Neural cell (in vitro differentiated cells): ENCODE measurements around the gene RHO. TPM values are rescaled to one million over a fixed set of nuclear protein-coding genes. Genes with fewer than 3 reads are reported as not detected.

Experiments used
- H2AFZ ChIP-seq: fragments of 200-600, 300-800 bp; sonication (generic), shearing (Covaris generic); 2 replicates; pipeline ENCODE4 v1.6.0; 2014; ENCODE audit warnings: low read depth, mild to moderate bottlenecking, antibody characterized with exemption, low read length, moderate library complexity
- H3F3A ChIP-seq: fragments of 200-600 bp; shearing (Covaris generic); 2 replicates; pipeline ENCODE4 v1.6.1; 2016; ENCODE audit warnings: mild to moderate bottlenecking, moderate library complexity, mixed read lengths, antibody characterized with exemption, low read length; ENCODE audit not compliant: insufficient read depth, poor library complexity, severe bottlenecking
- H3K27ac ChIP-seq: fragments of 200-600, 300-800 bp; sonication (generic), shearing (Covaris generic); 2 replicates; pipeline ENCODE4 v1.5.1; 2014; ENCODE audit warnings: mild to moderate bottlenecking, low read length, moderate library complexity
- H3K27me3 ChIP-seq: fragments of 300-800, 200-600 bp; sonication (generic), shearing (Covaris generic); 2 replicates; pipeline ENCODE4 v1.6.0; 2014; ENCODE audit warnings: mild to moderate bottlenecking, low read depth, low read length, moderate library complexity; ENCODE audit not compliant: insufficient read depth
- H3K36me3 ChIP-seq: fragments of 300-800, 200-600 bp; sonication (generic), shearing (Covaris generic); 2 replicates; pipeline ENCODE4 v1.5.1; 2014; ENCODE audit warnings: mild to moderate bottlenecking, antibody characterized with exemption, low read length, moderate library complexity; ENCODE audit not compliant: insufficient read depth
- H3K4me2 ChIP-seq: fragments of 300-800, 200-600 bp; sonication (generic), shearing (Covaris generic); 2 replicates; pipeline ENCODE4 v1.6.0; 2014; ENCODE audit warnings: mild to moderate bottlenecking, low read length
- H3K4me3 ChIP-seq: fragments of 300-800, 200-600 bp; sonication (generic), shearing (Covaris generic); 2 replicates; pipeline ENCODE4 v1.5.1; 2014; ENCODE audit warnings: mild to moderate bottlenecking, low read length, moderate library complexity
- H3K79me2 ChIP-seq: fragments of 200-600 bp; shearing (Covaris generic); replicated peaks from 2 replicates; pipeline ENCODE4 v1.6.0; 2014; ENCODE audit warnings: mild to moderate bottlenecking, low read length, moderate library complexity; ENCODE audit not compliant: insufficient read depth
- H3K9ac ChIP-seq: fragments of 300-800, 200-600 bp; sonication (generic), shearing (Covaris generic); 2 replicates; pipeline ENCODE4 v1.6.1; 2016; ENCODE audit warnings: mild to moderate bottlenecking, low read length, mixed read lengths
- H3K9me2 ChIP-seq: fragments of 200-600 bp; shearing (Covaris generic); 2 replicates; pipeline ENCODE4 v1.6.1; 2016; ENCODE audit warnings: mild to moderate bottlenecking, low read length, mixed read lengths; ENCODE audit not compliant: insufficient read depth
- H3K9me3 ChIP-seq: fragments of 200-600, 300-800 bp; sonication (generic), shearing (Covaris generic); 2 replicates; pipeline ENCODE4 v1.6.1; 2016; ENCODE audit warnings: mild to moderate bottlenecking, mixed run types, low read length, moderate library complexity, mixed read lengths
- H4K20me1 ChIP-seq: fragments of 200-600 bp; shearing (Covaris generic); 2 replicates; pipeline ENCODE4 v1.6.1; 2016; ENCODE audit warnings: mild to moderate bottlenecking, mixed run types; ENCODE audit not compliant: insufficient read depth
- CTCF ChIP-seq: fragments of 450-650 bp; IDR thresholded peaks from 2 replicates; pipeline ENCODE4 v1.5.1; 2014; ENCODE audit warnings: antibody characterized with exemption, mild to moderate bottlenecking, moderate library complexity; ENCODE audit not compliant: poor library complexity, severe bottlenecking
- EP300 ChIP-seq: fragments of 450-650 bp; conservative IDR thresholded peaks from 2 replicates; pipeline ENCODE4 v1.6.1; 2014; ENCODE audit warnings: antibody characterized with exemption, mild to moderate bottlenecking, moderate library complexity; ENCODE audit not compliant: poor library complexity, severe bottlenecking
- EZH2 ChIP-seq: fragments of 200-600, 300-800 bp; shearing (Covaris generic), sonication (generic); IDR thresholded peaks from 2 replicates; pipeline ENCODE4 v1.6.1; 2014; ENCODE audit warnings: antibody characterized with exemption, low read length, borderline replicate concordance, mild to moderate bottlenecking; ENCODE audit not compliant: insufficient read depth, poor library complexity, severe bottlenecking
- MXI1 ChIP-seq: fragments of 450-650 bp; conservative IDR thresholded peaks from 2 replicates; pipeline ENCODE4 v1.6.1; 2014; ENCODE audit warnings: antibody characterized with exemption, mild to moderate bottlenecking; ENCODE audit not compliant: poor library complexity, severe bottlenecking
- POLR2AphosphoS5 ChIP-seq: IDR thresholded peaks from 2 replicates; pipeline ENCODE4 v1.6.1; 2012
- RAD21 ChIP-seq: fragments of 450-650 bp; conservative IDR thresholded peaks from 2 replicates; pipeline ENCODE4 v1.6.1; 2014; ENCODE audit warnings: antibody characterized with exemption, mild to moderate bottlenecking, moderate library complexity
- SMC3 ChIP-seq: fragments of 450-650 bp; conservative IDR thresholded peaks from 2 replicates; pipeline ENCODE4 v1.6.1; 2014; ENCODE audit warnings: antibody characterized with exemption, mild to moderate bottlenecking, moderate library complexity; ENCODE audit not compliant: poor library complexity
- TAF1 ChIP-seq: IDR thresholded peaks from 2 replicates; pipeline ENCODE4 v1.6.1; 2012; ENCODE audit warnings: low read depth
- polyA plus RNA-seq: library from polyadenylated mRNA; depleted of rRNA; stranded (reverse); fragments of >200 nt; gene quantifications from 2 replicates; pipeline ENCODE4 v1.2.3, GENCODE V29; 2014
- TF ChIP-seq, protein P1 (sequence below): IDR thresholded peaks from 2 replicates; pipeline ENCODE4 v1.6.1; 2012; ENCODE audit warnings: borderline replicate concordance

Gene RHO
- polyA plus RNA-seq, 1 donor from 2014 or later: not detected

DNA sequence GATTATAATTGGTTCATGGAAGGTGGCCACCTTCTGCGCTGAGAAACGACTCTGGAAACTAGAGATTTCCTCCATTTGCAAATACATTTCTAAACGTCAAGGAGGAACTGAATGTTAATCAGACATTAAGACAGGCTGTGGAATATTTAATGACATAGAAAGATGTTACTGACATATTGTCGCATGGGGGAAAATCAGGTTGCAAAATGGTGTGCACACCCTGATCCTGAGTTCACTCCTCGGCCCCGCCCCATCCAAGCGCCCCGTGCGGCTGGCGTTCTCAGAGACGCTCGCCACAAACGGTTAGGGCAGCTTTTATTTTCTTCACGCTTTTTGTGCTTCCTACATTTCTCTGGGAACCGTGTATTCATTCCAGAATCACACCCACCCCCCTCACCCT is 25.3 kb downstream of the RHO start:
- Histone ChIP-seq H3K27ac (peak overlapping the region; percentile 52), H3K9ac (peak overlapping the region; percentile 34), H3K4me2 (no peak overlapping the region), H2AFZ (no peak overlapping the region), H4K20me1 (no peaks in the 10 kb centered on the region), H3K36me3 (no peaks in the 10 kb centered on the region), H3K9me3 (no peaks in the 10 kb centered on the region), H3F3A (no peaks in the 10 kb centered on the region), H3K79me2 (no peaks in the 10 kb centered on the region), H3K9me2 (no peaks in the 10 kb centered on the region), H3K27me3 (no peaks in the 10 kb centered on the region), H3K4me3 (no peak overlapping the region)
- TF ChIP-seq EP300: peak; percentile 18
- TF ChIP-seq, protein P1, sequence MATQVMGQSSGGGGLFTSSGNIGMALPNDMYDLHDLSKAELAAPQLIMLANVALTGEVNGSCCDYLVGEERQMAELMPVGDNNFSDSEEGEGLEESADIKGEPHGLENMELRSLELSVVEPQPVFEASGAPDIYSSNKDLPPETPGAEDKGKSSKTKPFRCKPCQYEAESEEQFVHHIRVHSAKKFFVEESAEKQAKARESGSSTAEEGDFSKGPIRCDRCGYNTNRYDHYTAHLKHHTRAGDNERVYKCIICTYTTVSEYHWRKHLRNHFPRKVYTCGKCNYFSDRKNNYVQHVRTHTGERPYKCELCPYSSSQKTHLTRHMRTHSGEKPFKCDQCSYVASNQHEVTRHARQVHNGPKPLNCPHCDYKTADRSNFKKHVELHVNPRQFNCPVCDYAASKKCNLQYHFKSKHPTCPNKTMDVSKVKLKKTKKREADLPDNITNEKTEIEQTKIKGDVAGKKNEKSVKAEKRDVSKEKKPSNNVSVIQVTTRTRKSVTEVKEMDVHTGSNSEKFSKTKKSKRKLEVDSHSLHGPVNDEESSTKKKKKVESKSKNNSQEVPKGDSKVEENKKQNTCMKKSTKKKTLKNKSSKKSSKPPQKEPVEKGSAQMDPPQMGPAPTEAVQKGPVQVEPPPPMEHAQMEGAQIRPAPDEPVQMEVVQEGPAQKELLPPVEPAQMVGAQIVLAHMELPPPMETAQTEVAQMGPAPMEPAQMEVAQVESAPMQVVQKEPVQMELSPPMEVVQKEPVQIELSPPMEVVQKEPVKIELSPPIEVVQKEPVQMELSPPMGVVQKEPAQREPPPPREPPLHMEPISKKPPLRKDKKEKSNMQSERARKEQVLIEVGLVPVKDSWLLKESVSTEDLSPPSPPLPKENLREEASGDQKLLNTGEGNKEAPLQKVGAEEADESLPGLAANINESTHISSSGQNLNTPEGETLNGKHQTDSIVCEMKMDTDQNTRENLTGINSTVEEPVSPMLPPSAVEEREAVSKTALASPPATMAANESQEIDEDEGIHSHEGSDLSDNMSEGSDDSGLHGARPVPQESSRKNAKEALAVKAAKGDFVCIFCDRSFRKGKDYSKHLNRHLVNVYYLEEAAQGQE: no peak

- peak overlapping the region; percentile 12 for H3K9ac ChIP-seq
- no peaks in the 10 kb centered on the region for H3F3A ChIP-seq
- H3K79me2 ChIP-seq: no peaks in the 10 kb centered on the region
- H3K9me2 ChIP-seq: no peaks in the 10 kb centered on the region
- no peaks in the 10 kb centered on the region for H4K20me1 ChIP-seq
- H3K36me3 ChIP-seq: no peaks in the 10 kb centered on the region
- H3K4me2 ChIP-seq: no peak overlapping the region
- peak overlapping the region; percentile 52 for H3K27ac ChIP-seq
- TF ChIP-seq TAF1 (no peak), EZH2 (no peak), SMC3 (no peak), MXI1 (no peak), POLR2AphosphoS5 (no peak), EP300 (no peak), RAD21 (no peak), CTCF (no peak)
- TF ChIP-seq, protein P1: no peak
- H2AFZ ChIP-seq: no peak overlapping the region
- no peak overlapping the region for H3K4me3 ChIP-seq
- no peaks in the 10 kb centered on the region for H3K27me3 ChIP-seq
- no peaks in the 10 kb centered on the region for H3K9me3 ChIP-seq
Measured at GRCh38 chr3:129554356-129555152, 26.1 kb downstream of the RHO start.
